ENCODE measurements around the gene ERC2.

DNA sequence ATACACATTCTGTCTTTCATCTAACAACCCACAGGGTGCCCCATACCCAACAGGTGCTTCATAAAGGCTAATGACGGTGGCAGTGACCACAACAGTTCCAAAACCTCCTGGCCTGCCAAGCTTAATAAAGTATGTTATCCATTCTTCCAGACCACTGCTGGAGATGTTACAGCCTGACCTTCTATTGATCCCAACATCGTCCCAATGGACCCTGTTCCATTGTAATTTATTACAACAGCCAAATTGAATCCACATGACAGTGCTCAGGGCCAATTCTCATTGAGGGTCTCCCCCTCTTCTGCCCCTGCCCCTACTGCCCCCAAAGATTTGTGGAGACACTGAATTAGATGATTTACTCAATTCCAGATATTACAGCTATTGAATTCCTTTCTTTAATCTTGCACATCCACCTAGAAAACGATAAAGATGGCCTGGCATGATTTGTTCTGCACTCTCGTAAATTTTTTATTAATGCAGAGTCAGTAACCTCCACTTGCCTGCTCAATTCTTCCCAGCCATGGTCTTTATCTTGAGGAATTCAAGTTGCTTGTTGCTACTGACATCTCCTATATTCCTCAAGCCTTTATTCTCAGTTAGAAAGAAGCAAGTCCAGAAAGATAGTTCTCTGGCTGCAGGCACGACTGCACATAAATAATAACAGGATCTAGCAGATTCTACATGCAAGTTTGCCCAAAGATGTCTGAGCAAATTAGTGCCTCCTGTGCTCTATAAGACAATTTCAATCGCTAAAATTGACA is 407.6 kb downstream of the ERC2 start:
- TF ChIP-seq, protein P1, sequence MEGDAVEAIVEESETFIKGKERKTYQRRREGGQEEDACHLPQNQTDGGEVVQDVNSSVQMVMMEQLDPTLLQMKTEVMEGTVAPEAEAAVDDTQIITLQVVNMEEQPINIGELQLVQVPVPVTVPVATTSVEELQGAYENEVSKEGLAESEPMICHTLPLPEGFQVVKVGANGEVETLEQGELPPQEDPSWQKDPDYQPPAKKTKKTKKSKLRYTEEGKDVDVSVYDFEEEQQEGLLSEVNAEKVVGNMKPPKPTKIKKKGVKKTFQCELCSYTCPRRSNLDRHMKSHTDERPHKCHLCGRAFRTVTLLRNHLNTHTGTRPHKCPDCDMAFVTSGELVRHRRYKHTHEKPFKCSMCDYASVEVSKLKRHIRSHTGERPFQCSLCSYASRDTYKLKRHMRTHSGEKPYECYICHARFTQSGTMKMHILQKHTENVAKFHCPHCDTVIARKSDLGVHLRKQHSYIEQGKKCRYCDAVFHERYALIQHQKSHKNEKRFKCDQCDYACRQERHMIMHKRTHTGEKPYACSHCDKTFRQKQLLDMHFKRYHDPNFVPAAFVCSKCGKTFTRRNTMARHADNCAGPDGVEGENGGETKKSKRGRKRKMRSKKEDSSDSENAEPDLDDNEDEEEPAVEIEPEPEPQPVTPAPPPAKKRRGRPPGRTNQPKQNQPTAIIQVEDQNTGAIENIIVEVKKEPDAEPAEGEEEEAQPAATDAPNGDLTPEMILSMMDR (IDR thresholded peaks at IDR 0.05): no peak
- TF ChIP-seq POLR2A (IDR thresholded peaks at IDR 0.05): no peak

All from heart left ventricle (tissue), 13 donors.